ENCODE results near the gene CDKAL1.

Gene CDKAL1

GRCh38 chr6:20684474-20684873, 150.2 kb downstream of the CDKAL1 start:
- DNase-seq, result no peak

GRCh38 chr6:20686142-20686541, 151.9 kb downstream of the CDKAL1 start:
- DNase-seq, result no peak

- DNase-seq, result no peak
Measured at GRCh38 chr6:20687494-20687893, 153.2 kb downstream of the CDKAL1 start.

- DNase-seq, result peak; percentile 70
Measured at GRCh38 chr6:20688710-20689500, 154.6 kb downstream of the CDKAL1 start.

GRCh38 chr6:20691185-20691584, 156.9 kb downstream of the CDKAL1 start:
- no peak for DNase-seq

- DNase-seq, result peak; percentile 23
Measured at GRCh38 chr6:20692023-20692422, 157.8 kb downstream of the CDKAL1 start.

GRCh38 chr6:20693466-20694063, 159.3 kb downstream of the CDKAL1 start:
- peak; percentile 65 for DNase-seq

- DNase-seq, result peak; percentile 93
Measured at GRCh38 chr6:20696676-20697075, 162.4 kb downstream of the CDKAL1 start.

- no peak for DNase-seq
Measured at GRCh38 chr6:20698675-20699074, 164.4 kb downstream of the CDKAL1 start.

- no peak for DNase-seq
Measured at GRCh38 chr6:20699402-20699801, 165.1 kb downstream of the CDKAL1 start.

GRCh38 chr6:20700375-20700774, 166.1 kb downstream of the CDKAL1 start:
- DNase-seq, result no peak

GRCh38 chr6:20702366-20702765, 168.1 kb downstream of the CDKAL1 start:
- DNase-seq, result no peak

- DNase-seq, result no peak
Measured at GRCh38 chr6:20703049-20703448, 168.8 kb downstream of the CDKAL1 start.

- no peak for DNase-seq
Measured at GRCh38 chr6:20704325-20705025, 170.2 kb downstream of the CDKAL1 start.

GRCh38 chr6:20705741-20706140, 171.5 kb downstream of the CDKAL1 start:
- DNase-seq, result no peak

GRCh38 chr6:20706238-20706938, 172.1 kb downstream of the CDKAL1 start:
- DNase-seq, result peak; percentile 38

GRCh38 chr6:20706939-20707485, 172.8 kb downstream of the CDKAL1 start:
- DNase-seq, result no peak

GRCh38 chr6:20707870-20708269, 173.6 kb downstream of the CDKAL1 start:
- DNase-seq, result no peak

- peak; percentile 46 for DNase-seq
Measured at GRCh38 chr6:20708367-20709124, 174.3 kb downstream of the CDKAL1 start.

GRCh38 chr6:20709451-20709850, 175.2 kb downstream of the CDKAL1 start:
- no peak for DNase-seq

- DNase-seq, result no peak
Measured at GRCh38 chr6:20710341-20710740, 176.1 kb downstream of the CDKAL1 start.

GRCh38 chr6:20711518-20711917, 177.3 kb downstream of the CDKAL1 start:
- DNase-seq, result peak; percentile 43

Measured in fibroblast of skin of right biceps (primary cell).